CD4-positive, alpha-beta T cell treated with Interleukin-12 subunit alpha and Interleukin-12 subunit beta, for 1 hour (primary cell): ENCODE data around the gene FSD1L.
A peak's percentile ranks its signal among the peaks of the same experiment; 100 is the strongest.
"Not testable (repeated sequence)": the region's sequence is repeated elsewhere in the genome, so short reads cannot be mapped to it uniquely, and the experiment has no call there.

Experiments used
- DNase-seq: peaks from one replicate; pipeline ENCODE4 v3.0.0-alpha.2; 2020

FSD1L gene

GRCh38 chr9:105496826-105497225, 49.0 kb downstream of the FSD1L start:
- no peak for DNase-seq

GRCh38 chr9:105497704-105498103, 49.9 kb downstream of the FSD1L start:
- no peak for DNase-seq

GRCh38 chr9:105500108-105500766, 52.4 kb downstream of the FSD1L start:
- no peak for DNase-seq

GRCh38 chr9:105501414-105501813, 53.6 kb downstream of the FSD1L start:
- no peak for DNase-seq

GRCh38 chr9:105502276-105502675, 54.4 kb downstream of the FSD1L start:
- DNase-seq, result no peak

- DNase-seq, result no peak
Observed at GRCh38 chr9:105503881-105504280, 56.0 kb downstream of the FSD1L start.

GRCh38 chr9:105507096-105507790, 59.4 kb downstream of the FSD1L start:
- no peak for DNase-seq

- no peak for DNase-seq
Observed at GRCh38 chr9:105508530-105508929, 60.7 kb downstream of the FSD1L start.

- no peak for DNase-seq
Observed at GRCh38 chr9:105510024-105510423, 62.2 kb downstream of the FSD1L start.

- no peak for DNase-seq
Observed at GRCh38 chr9:105511446-105511845, 63.6 kb downstream of the FSD1L start.

GRCh38 chr9:105515811-105516413, 68.1 kb downstream of the FSD1L start:
- no peak for DNase-seq

- peak; percentile 19 for DNase-seq
Observed at GRCh38 chr9:105519710-105520369, 72.0 kb downstream of the FSD1L start.

GRCh38 chr9:105520992-105521391, 73.2 kb downstream of the FSD1L start:
- not testable (repeated sequence) for DNase-seq

GRCh38 chr9:105522618-105523385, 75.0 kb downstream of the FSD1L start:
- not testable (repeated sequence) for DNase-seq

- DNase-seq, result no peak
Observed at GRCh38 chr9:105531530-105531929, 83.7 kb downstream of the FSD1L start.

- no peak for DNase-seq
Observed at GRCh38 chr9:105535920-105536668, 88.3 kb downstream of the FSD1L start.

GRCh38 chr9:105539452-105539851, 91.6 kb downstream of the FSD1L start:
- DNase-seq, result no peak

GRCh38 chr9:105541838-105542237, 94.0 kb downstream of the FSD1L start:
- no peak for DNase-seq

GRCh38 chr9:105554042-105554441, 106.2 kb downstream of the FSD1L start:
- no peak for DNase-seq

GRCh38 chr9:105557804-105558610, 110.2 kb downstream of the FSD1L start, which contains the start of gene FKTN:
TSS of gene FKTN (plus strand) at chr9:105558131. CDS start at chr9:105575033, 16,902 bp downstream.
- peak; percentile 86 for DNase-seq

GRCh38 chr9:105572455-105572854, 124.6 kb downstream of the FSD1L start:
- DNase-seq, result no peak
